Caco-2 (cell line): Measurements from ENCODE around the gene SEMA4D. TPM values are rescaled to one million over a fixed set of nuclear protein-coding genes. Genes with fewer than 3 reads are reported as not detected.

ENCODE experiments used
- BruUV-seq: library from RNA; stranded (reverse); fragments of 400-500 nt; replicated peaks from 2 replicates; lab custom pipeline; 2021; lab: Mats Ljungman, UMichigan
- CTCF ChIA-PET: fragments of 300-600 bp; sonication (Branson Sonifier 250); formaldehyde crosslinking; loops from one replicate; lab custom pipeline; 2022; ENCODE audit warnings: antibody characterized with exemption; lab: Charles Lee
- POLR2A ChIA-PET: fragments of 300-600 bp; sonication (Branson Sonifier 250); formaldehyde crosslinking; loops from one replicate; lab custom pipeline; 2022; ENCODE audit warnings: antibody characterized with exemption; lab: Charles Lee
- DNase-seq, 2 experiments: peaks; one replicate each; pipeline versions ENCODE4 v3.0.0 to v3.0.0-alpha.2; 2020 to 2022
- H3K27me3 ChIP-seq: replicated peaks from 2 replicates; pipeline ENCODE4 v1.6.0; 2011; ENCODE audit warnings: low read length; ENCODE audit not compliant: control insufficient read depth, insufficient read depth
- H3K36me3 ChIP-seq: 2 replicates; pipeline ENCODE4 v1.5.1; 2011; ENCODE audit warnings: low read length; ENCODE audit not compliant: control insufficient read depth, insufficient read depth
- H3K4me1 ChIP-seq: fragments of 250-450 bp; sonication (Bioruptor Pico); 2 replicates; pipeline ENCODE4 v1.5.1; 2020; ENCODE audit warnings: mild to moderate bottlenecking
- H3K4me3 ChIP-seq: 2 replicates; pipeline ENCODE4 v1.5.1; 2011; ENCODE audit warnings: low read depth, mild to moderate bottlenecking, control low read depth, low read length
- H3K9me3 ChIP-seq: fragments of 250-450 bp; sonication (Bioruptor Pico); 2 replicates; pipeline ENCODE4 v1.5.1; 2020; ENCODE audit warnings: mild to moderate bottlenecking, moderate library complexity
- H3K27ac Mint-ChIP-seq: one replicate; pipeline ENCODE4 v1.8.0; 2022; ENCODE audit warnings: mixed read lengths; ENCODE audit not compliant: unreplicated experiment
- H3K27me3 Mint-ChIP-seq: one replicate; pipeline ENCODE4 v1.8.0; 2022; ENCODE audit warnings: mixed read lengths; ENCODE audit not compliant: insufficient read depth, unreplicated experiment
- H3K36me3 Mint-ChIP-seq: one replicate; pipeline ENCODE4 v1.8.0; 2022; ENCODE audit warnings: mild to moderate bottlenecking, mixed read lengths; ENCODE audit not compliant: insufficient read depth, unreplicated experiment
- H3K4me1 Mint-ChIP-seq: one replicate; pipeline ENCODE4 v1.8.0; 2022; ENCODE audit warnings: low read depth, mixed read lengths; ENCODE audit not compliant: unreplicated experiment
- H3K4me3 Mint-ChIP-seq: one replicate; pipeline ENCODE4 v1.8.0; 2022; ENCODE audit warnings: mild to moderate bottlenecking, moderate library complexity, mixed read lengths; ENCODE audit not compliant: unreplicated experiment
- H3K9me3 Mint-ChIP-seq: one replicate; pipeline ENCODE4 v1.8.0; 2022; ENCODE audit warnings: mixed read lengths; ENCODE audit not compliant: unreplicated experiment
- intact Hi-C: fragments of 100-400 bp; cut with micrococcal nuclease; formaldehyde crosslinking; loops from one replicate; pipeline ENCODE4 v1.10.0; 2022; ENCODE audit not compliant: unreplicated experiment
- total RNA-seq: library from RNA; stranded (reverse); gene quantifications from 2 replicates; pipeline ENCODE4 v1.2.3, GENCODE V29; 2022
- TF ChIP-seq, protein P1 (sequence below), 2 experiments: fragments of 200-600 bp in 1 of 2; IDR thresholded peaks; 1 replicate in 1 of 2; 2 replicates in 1 of 2; pipeline versions ENCODE4 v1.5.1 to v1.8.0; 2011 to 2022; ENCODE audit warnings: antibody characterized with exemption in 1 of 2, control low read depth in 1 of 2, inconsistent platforms in 1 of 2, low read depth in 1 of 2, low read length in 1 of 2, mild to moderate bottlenecking in 1 of 2, moderate library complexity in 1 of 2; ENCODE audit not compliant: insufficient read depth in 1 of 2, severe bottlenecking in 1 of 2, unreplicated experiment in 1 of 2

The SEMA4D gene
- total RNA-seq, 1 experiment from 2014 or later, result 17.1 TPM

GRCh38 chr9:89488936-89489335, 9.0 kb downstream of the SEMA4D start:
- CTCF ChIA-PET, result no interaction called here

DNA sequence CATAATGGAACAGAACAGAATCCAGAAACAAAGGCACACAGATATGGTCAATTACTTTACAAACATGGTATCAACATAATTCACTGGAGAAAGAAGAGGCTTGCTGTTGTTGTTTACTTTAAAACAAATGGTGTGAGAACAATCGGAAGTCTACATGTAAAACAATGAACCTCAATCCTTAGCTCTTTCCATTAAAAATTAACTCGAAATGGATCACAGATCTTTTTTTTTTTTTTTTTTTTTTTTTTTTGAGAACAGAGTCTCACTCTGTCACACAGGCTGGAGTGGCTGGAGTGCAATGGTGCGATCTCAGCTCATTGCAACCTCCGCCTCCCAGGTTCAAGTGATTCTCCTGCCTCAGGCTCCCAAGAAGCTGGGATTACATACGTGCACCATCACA, 9.8 kb downstream of the SEMA4D start:
- TF ChIP-seq, protein P1, sequence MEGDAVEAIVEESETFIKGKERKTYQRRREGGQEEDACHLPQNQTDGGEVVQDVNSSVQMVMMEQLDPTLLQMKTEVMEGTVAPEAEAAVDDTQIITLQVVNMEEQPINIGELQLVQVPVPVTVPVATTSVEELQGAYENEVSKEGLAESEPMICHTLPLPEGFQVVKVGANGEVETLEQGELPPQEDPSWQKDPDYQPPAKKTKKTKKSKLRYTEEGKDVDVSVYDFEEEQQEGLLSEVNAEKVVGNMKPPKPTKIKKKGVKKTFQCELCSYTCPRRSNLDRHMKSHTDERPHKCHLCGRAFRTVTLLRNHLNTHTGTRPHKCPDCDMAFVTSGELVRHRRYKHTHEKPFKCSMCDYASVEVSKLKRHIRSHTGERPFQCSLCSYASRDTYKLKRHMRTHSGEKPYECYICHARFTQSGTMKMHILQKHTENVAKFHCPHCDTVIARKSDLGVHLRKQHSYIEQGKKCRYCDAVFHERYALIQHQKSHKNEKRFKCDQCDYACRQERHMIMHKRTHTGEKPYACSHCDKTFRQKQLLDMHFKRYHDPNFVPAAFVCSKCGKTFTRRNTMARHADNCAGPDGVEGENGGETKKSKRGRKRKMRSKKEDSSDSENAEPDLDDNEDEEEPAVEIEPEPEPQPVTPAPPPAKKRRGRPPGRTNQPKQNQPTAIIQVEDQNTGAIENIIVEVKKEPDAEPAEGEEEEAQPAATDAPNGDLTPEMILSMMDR (IDR thresholded peaks at IDR 0.05; ENCODE audit: insufficient read depth in 1 of 2, low read depth in 1 of 2, low read length in 1 of 2, severe bottlenecking in 1 of 2, unreplicated experiment in 1 of 2), result no peak
- peaks cover 6% of the 10 kb centered on the region for H3K4me1 Mint-ChIP-seq
- no peaks in the 10 kb centered on the region for H3K4me1 ChIP-seq
- no peak overlapping the region for H3K27ac Mint-ChIP-seq
- DNase-seq, result no peak
- ChIA-PET POLR2A (no interaction called here), CTCF (no interaction called here)
- BruUV-seq, result no TSS peak
- intact Hi-C loops, result no loop called here
- no peak overlapping the region for H3K4me3 ChIP-seq
- H3K27me3 Mint-ChIP-seq, result no peaks in the 10 kb centered on the region
- H3K9me3 ChIP-seq, result no peaks in the 10 kb centered on the region
- H3K36me3 ChIP-seq, result no peaks in the 10 kb centered on the region
- no peaks in the 10 kb centered on the region for H3K27me3 ChIP-seq
- H3K36me3 Mint-ChIP-seq, result peaks cover 5% of the 10 kb centered on the region
- no peak overlapping the region for H3K4me3 Mint-ChIP-seq
- no peaks in the 10 kb centered on the region for H3K9me3 Mint-ChIP-seq

More at GRCh38 chr9:89488936-89489335, 9.0 kb downstream of the SEMA4D start:
- no peaks in the 10 kb centered on the region for H3K4me1 ChIP-seq
- Mint-ChIP-seq H3K27me3 (no peaks in the 10 kb centered on the region), H3K27ac (no peak overlapping the region), H3K4me1 (peaks cover 6% of the 10 kb centered on the region), H3K36me3 (peaks cover 5% of the 10 kb centered on the region), H3K9me3 (no peaks in the 10 kb centered on the region), H3K4me3 (no peak overlapping the region)
- BruUV-seq, result no TSS peak
- no peak for DNase-seq
- H3K9me3 ChIP-seq, result no peaks in the 10 kb centered on the region
- POLR2A ChIA-PET, result no interaction called here
- H3K4me3 ChIP-seq, result no peak overlapping the region
- TF ChIP-seq, protein P1 (IDR thresholded peaks at IDR 0.05; ENCODE audit: insufficient read depth in 1 of 2, low read depth in 1 of 2, low read length in 1 of 2, severe bottlenecking in 1 of 2, unreplicated experiment in 1 of 2), result no peak
- H3K36me3 ChIP-seq, result no peaks in the 10 kb centered on the region
- intact Hi-C loops, result no loop called here
- no peaks in the 10 kb centered on the region for H3K27me3 ChIP-seq

DNA sequence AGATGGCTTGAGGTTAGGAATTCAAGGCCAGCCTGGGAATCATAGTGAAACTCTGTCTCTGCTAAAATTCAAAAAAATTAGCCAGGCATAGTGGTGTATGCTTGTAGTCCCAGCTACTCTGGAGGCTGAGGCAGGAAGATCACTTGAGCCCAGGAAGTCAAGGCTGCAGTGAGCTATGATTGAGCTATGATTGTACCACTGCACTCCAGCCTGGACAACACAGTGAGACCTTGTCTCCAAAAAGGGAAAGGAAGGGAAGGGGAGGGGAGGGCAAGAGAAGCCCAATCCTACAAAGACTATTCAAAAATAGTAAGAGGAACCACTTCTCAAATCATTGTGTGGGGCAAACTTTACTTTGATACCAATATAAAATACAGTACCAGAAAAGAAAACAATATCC, 11.2 kb downstream of the SEMA4D start:
- H3K36me3 Mint-ChIP-seq, result no peaks in the 10 kb centered on the region
- CTCF ChIA-PET, result no interaction called here
- Histone ChIP-seq H3K4me3 (no peak overlapping the region), H3K36me3 (no peaks in the 10 kb centered on the region), H3K4me1 (no peaks in the 10 kb centered on the region), H3K9me3 (no peaks in the 10 kb centered on the region), H3K27me3 (no peaks in the 10 kb centered on the region)
- H3K4me3 Mint-ChIP-seq, result no peak overlapping the region
- intact Hi-C loops, result no loop called here
- TF ChIP-seq, protein P1 (IDR thresholded peaks at IDR 0.05; ENCODE audit: insufficient read depth in 1 of 2, low read depth in 1 of 2, low read length in 1 of 2, severe bottlenecking in 1 of 2, unreplicated experiment in 1 of 2), result no peak
- H3K27me3 Mint-ChIP-seq, result no peaks in the 10 kb centered on the region
- no TSS peak for BruUV-seq
- DNase-seq, result no peak
- no peaks in the 10 kb centered on the region for H3K9me3 Mint-ChIP-seq
- H3K27ac Mint-ChIP-seq, result no peak overlapping the region
- POLR2A ChIA-PET, result no interaction called here
- peaks cover 6% of the 10 kb centered on the region for H3K4me1 Mint-ChIP-seq
